ENCODE data around the gene STK26.

Gene STK26

GRCh38 chrX:132101206-132101605, 78.1 kb downstream of the STK26 start:
- DNase-seq: no peak

- no peak for DNase-seq
Observed at GRCh38 chrX:132101799-132102198, 78.7 kb downstream of the STK26 start.

- no peak for DNase-seq
Observed at GRCh38 chrX:132107291-132107690, 84.2 kb downstream of the STK26 start.

- no peak for DNase-seq
Observed at GRCh38 chrX:132114607-132115006, 91.5 kb downstream of the STK26 start.

- DNase-seq: no peak
Observed at GRCh38 chrX:132115792-132116191, 92.7 kb downstream of the STK26 start.

GRCh38 chrX:132118358-132118757, 95.3 kb downstream of the STK26 start:
- DNase-seq: no peak

- no peak for DNase-seq
Observed at GRCh38 chrX:132119283-132119682, 96.2 kb downstream of the STK26 start.

GRCh38 chrX:132119821-132120515, 96.9 kb downstream of the STK26 start:
- DNase-seq: no peak

GRCh38 chrX:132120913-132121312, 97.8 kb downstream of the STK26 start:
- no peak for DNase-seq
